Lower lobe of right lung (tissue), 2 donors: ENCODE measurements around the gene ANKS1B. TPM values are rescaled to one million over a fixed set of nuclear protein-coding genes. Genes with fewer than 3 reads are reported as not detected.
A peak's percentile ranks its signal among the peaks of the same experiment; 100 is the strongest.

Source experiments
- ATAC-seq, 2 donors: fragments of 200-7000 bp; cut with Tn5 transposase; one replicate each; pipeline ENCODE4 v1.9.1; 2020 to 2022; ENCODE audit warnings: mild to moderate bottlenecking in 2 of 2, moderate library complexity in 2 of 2
- DNase-seq: peaks from one replicate; pipeline ENCODE4 v3.0.0-alpha.2; 2020
- H3K27ac ChIP-seq: fragments of 200-600 bp; one replicate; pipeline ENCODE4 v1.8.0; 2022
- H3K27me3 ChIP-seq: fragments of 200-600 bp; one replicate; pipeline ENCODE4 v1.8.0; 2022; ENCODE audit warnings: low read depth
- H3K36me3 ChIP-seq: fragments of 200-600 bp; one replicate; pipeline ENCODE4 v1.8.0; 2022; ENCODE audit warnings: mild to moderate bottlenecking
- H3K4me1 ChIP-seq: fragments of 200-600 bp; one replicate; pipeline ENCODE4 v1.8.0; 2022
- H3K4me3 ChIP-seq: fragments of 200-600 bp; one replicate; pipeline ENCODE4 v1.8.0; 2022; ENCODE audit warnings: mild to moderate bottlenecking
- H3K9me3 ChIP-seq: fragments of 200-600 bp; one replicate; pipeline ENCODE4 v1.8.0; 2022
- CTCF ChIP-seq: fragments of 200-600 bp; IDR thresholded peaks from one replicate; pipeline ENCODE4 v1.8.0; 2022; ENCODE audit warnings: antibody characterized with exemption, mild to moderate bottlenecking
- intact Hi-C: fragments of 100-400 bp; cut with DNase I; formaldehyde crosslinking; loops from one replicate; pipeline ENCODE4 v1.11.0; 2022
- total RNA-seq: library from RNA; stranded (reverse); fragmentation: NEBNext Ultra II Directional; extraction: Animal tissue kit (Norgen Biotek cat#: 25700); gene quantifications from one replicate; pipeline ENCODE4 v1.2.1, GENCODE V29; 2021
- donor health status: DM: no; HTN: yes; CAD: no; lungs with severe emphysema.

ANKS1B gene
- total RNA-seq, 1 donor from 2014 or later = 4.0 TPM

GRCh38 chr12:99455350-99456035 lies 529.2 kb downstream of the ANKS1B start:
- no peaks in the 10 kb centered on the region for H3K36me3 ChIP-seq

GRCh38 chr12:99454539-99455172 lies 530.1 kb downstream of the ANKS1B start:
- no peak overlapping the region for H3K27ac ChIP-seq

More at GRCh38 chr12:99455350-99456035, 529.2 kb downstream of the ANKS1B start:
- ATAC-seq (peak in 1 of 2 donors; percentile 21), DNase-seq (no peak)
- Histone ChIP-seq H3K27me3 (no peaks in the 10 kb centered on the region), H3K27ac (no peak overlapping the region), H3K9me3 (no peaks in the 10 kb centered on the region), H3K4me1 (no peaks in the 10 kb centered on the region), H3K4me3 (no peak overlapping the region)
- intact Hi-C loops = no loop called here
- no peak for TF ChIP-seq CTCF

GRCh38 chr12:99453836-99454538 lies 530.7 kb downstream of the ANKS1B start:
- ATAC-seq = no peak
- H3K27ac ChIP-seq = no peak overlapping the region
- intact Hi-C loops = no loop called here

More at GRCh38 chr12:99454539-99455172, 530.1 kb downstream of the ANKS1B start:
- H3K27me3 ChIP-seq = no peaks in the 10 kb centered on the region
- H3K36me3 ChIP-seq = no peaks in the 10 kb centered on the region
- H3K4me1 ChIP-seq = no peaks in the 10 kb centered on the region
- no peak for TF ChIP-seq CTCF
- no peaks in the 10 kb centered on the region for H3K9me3 ChIP-seq
- intact Hi-C loops = no loop called here
- no peak overlapping the region for H3K4me3 ChIP-seq
- no peak for ATAC-seq
- no peak for DNase-seq

GRCh38 chr12:99450036-99450630 lies 534.6 kb downstream of the ANKS1B start:
- Histone ChIP-seq H3K9me3 (no peaks in the 10 kb centered on the region), H3K4me3 (no peak overlapping the region), H3K4me1 (no peaks in the 10 kb centered on the region), H3K27ac (no peak overlapping the region), H3K36me3 (no peaks in the 10 kb centered on the region), H3K27me3 (no peaks in the 10 kb centered on the region)
- intact Hi-C loops = no loop called here
- no peak for DNase-seq
- no peak for TF ChIP-seq CTCF
- no peak for ATAC-seq

More at GRCh38 chr12:99453836-99454538, 530.7 kb downstream of the ANKS1B start:
- H3K4me3 ChIP-seq = no peak overlapping the region
- H3K4me1 ChIP-seq = no peaks in the 10 kb centered on the region
- DNase-seq = no peak
- no peaks in the 10 kb centered on the region for H3K36me3 ChIP-seq
- no peaks in the 10 kb centered on the region for H3K27me3 ChIP-seq
- no peaks in the 10 kb centered on the region for H3K9me3 ChIP-seq
- no peak for TF ChIP-seq CTCF

- Histone ChIP-seq H3K27ac (no peak overlapping the region), H3K4me1 (no peaks in the 10 kb centered on the region), H3K27me3 (no peaks in the 10 kb centered on the region), H3K9me3 (no peaks in the 10 kb centered on the region), H3K36me3 (no peaks in the 10 kb centered on the region), H3K4me3 (no peak overlapping the region)
- ATAC-seq (no peak), DNase-seq (no peak)
- intact Hi-C loops = no loop called here
- no peak for TF ChIP-seq CTCF
These were observed 539.8 kb downstream of the ANKS1B start for GRCh38 chr12:99444859-99445316.
